BJ (cell line): Measurements from ENCODE around the gene KAT7. TPM values are rescaled to one million over a fixed set of nuclear protein-coding genes. Genes with fewer than 3 reads are reported as not detected.
A peak's percentile ranks its signal among the peaks of the same experiment; 100 is the strongest.

ENCODE experiments used
- CTCF ChIA-PET: fragments of 350-600 bp; formaldehyde crosslinking; extraction: SDS; loops from one replicate; lab custom pipeline; 2021; ENCODE audit warnings: antibody characterized with exemption, inconsistent platforms; lab: Yijun Ruan, JAX
- POLR2A ChIA-PET: fragments of 300-600 bp; sonication (Branson Sonifier 250); formaldehyde crosslinking; extraction: SDS; loops from one replicate; lab custom pipeline; 2021; ENCODE audit warnings: antibody characterized with exemption; lab: Charles Lee
- DNase-seq: peaks from one replicate; pipeline ENCODE4 v3.0.0-alpha.2; 2011; ENCODE audit warnings: low read depth
- H3K27me3 ChIP-seq: 2 replicates; pipeline ENCODE4 v1.6.0; 2011; ENCODE audit warnings: low read length; ENCODE audit not compliant: control insufficient read depth, insufficient read depth
- H3K36me3 ChIP-seq: 2 replicates; pipeline ENCODE4 v1.5.1; 2011; ENCODE audit warnings: low read length; ENCODE audit not compliant: control insufficient read depth, insufficient read depth
- H3K4me3 ChIP-seq: 2 replicates; pipeline ENCODE4 v1.5.1; 2011; ENCODE audit warnings: low read depth, mild to moderate bottlenecking, control low read depth, low read length
- CTCF ChIP-seq: IDR thresholded peaks from 2 replicates; pipeline ENCODE4 v1.5.1; 2011; ENCODE audit warnings: low read depth, mild to moderate bottlenecking, control low read depth, inconsistent platforms, low read length, moderate library complexity; ENCODE audit not compliant: insufficient read depth
- polyA minus RNA-seq: library from RNA; depleted of rRNA, polyadenylated mRNA; stranded (reverse); fragments of >200 nt; gene quantifications from 2 replicates; pipeline ENCODE4 v1.2.3, GENCODE V29; 2011; rRNA and poly(A)+ RNA removed
- polyA plus RNA-seq: library from polyadenylated mRNA; depleted of rRNA; stranded (reverse); fragments of >200 nt; gene quantifications from 2 replicates; pipeline ENCODE4 v1.2.3, GENCODE V29; 2011; rRNA removed

Gene KAT7
- polyA plus RNA-seq (19.5 and 23.0 TPM in 2 replicates), polyA minus RNA-seq (19.9 and 25.5 TPM in 2 replicates)

DNA sequence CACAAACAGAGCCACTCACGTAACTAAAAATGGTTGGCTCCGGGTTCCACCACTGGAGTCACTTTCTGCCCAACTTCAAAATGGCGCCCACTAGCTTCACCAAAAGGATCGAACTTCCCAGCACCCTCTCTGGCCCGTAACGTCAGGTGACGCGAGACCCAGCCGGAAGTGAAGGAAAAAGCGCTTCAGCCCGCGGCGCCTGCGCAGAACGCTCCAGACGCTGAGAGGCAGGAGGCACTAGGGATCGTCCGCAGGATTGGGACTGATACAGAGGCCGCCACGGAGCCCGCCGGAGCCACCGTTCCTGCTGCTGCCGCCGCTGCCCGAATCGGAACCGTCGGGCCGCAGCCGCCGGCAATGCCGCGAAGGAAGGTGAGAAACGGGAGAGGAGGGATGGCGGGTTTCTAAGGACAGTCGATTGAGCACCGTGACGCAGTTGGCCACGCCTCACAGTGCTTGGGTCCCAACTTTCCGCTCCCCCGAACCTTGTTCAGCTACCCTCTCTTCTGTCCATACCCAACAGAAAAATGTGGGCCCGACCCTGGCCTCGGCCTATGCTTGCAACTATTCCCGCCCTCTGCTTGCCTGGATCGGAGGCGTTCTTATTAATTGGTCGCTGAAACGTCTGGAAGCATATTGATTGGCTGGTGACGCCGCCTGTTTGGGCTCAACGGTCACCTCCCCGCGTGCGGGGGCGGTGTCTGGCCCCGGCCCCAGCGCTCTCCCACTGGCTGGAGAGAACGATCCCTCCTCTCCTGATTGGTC lies at the start of gene KAT7:
KAT7 (plus strand) TSS at position 204 of the 765 bp plus-strand sequence; CDS start at position 358, 154 bp downstream.
- TF ChIP-seq CTCF = no peak
- ChIA-PET POLR2A (interaction anchor here (0.6 kb wide), 3 partner anchors 81 to 846 kb away, joined by 3 read pairs; partner anchors contain the start of gene SLC35B1), CTCF (interaction anchor here (1.2 to 1.7 kb wide), 4 partner anchors 11 to 99 kb away, joined by 3 to 8 read pairs (median 3); no protein-coding TSS in a partner anchor)
- DNase-seq = peak; percentile 97
- Histone ChIP-seq H3K27me3 (no peaks in the 10 kb centered on the region), H3K4me3 (peak within 1 kb of the TSS; percentile 98), H3K36me3 (no peaks in the 10 kb centered on the region; the same call in 1 of the 2 replicates)

- ChIA-PET POLR2A (no interaction called here), CTCF (no interaction called here)
- no peak for TF ChIP-seq CTCF
- no peak for DNase-seq
- Histone ChIP-seq H3K36me3 (no peaks in the 10 kb centered on the region), H3K4me3 (no peak overlapping the region), H3K27me3 (no peaks in the 10 kb centered on the region; the same call in 1 of the 2 replicates)
These were observed 48.7 kb upstream of the KAT7 start for GRCh38 chr17:49739641-49740271.

DNA sequence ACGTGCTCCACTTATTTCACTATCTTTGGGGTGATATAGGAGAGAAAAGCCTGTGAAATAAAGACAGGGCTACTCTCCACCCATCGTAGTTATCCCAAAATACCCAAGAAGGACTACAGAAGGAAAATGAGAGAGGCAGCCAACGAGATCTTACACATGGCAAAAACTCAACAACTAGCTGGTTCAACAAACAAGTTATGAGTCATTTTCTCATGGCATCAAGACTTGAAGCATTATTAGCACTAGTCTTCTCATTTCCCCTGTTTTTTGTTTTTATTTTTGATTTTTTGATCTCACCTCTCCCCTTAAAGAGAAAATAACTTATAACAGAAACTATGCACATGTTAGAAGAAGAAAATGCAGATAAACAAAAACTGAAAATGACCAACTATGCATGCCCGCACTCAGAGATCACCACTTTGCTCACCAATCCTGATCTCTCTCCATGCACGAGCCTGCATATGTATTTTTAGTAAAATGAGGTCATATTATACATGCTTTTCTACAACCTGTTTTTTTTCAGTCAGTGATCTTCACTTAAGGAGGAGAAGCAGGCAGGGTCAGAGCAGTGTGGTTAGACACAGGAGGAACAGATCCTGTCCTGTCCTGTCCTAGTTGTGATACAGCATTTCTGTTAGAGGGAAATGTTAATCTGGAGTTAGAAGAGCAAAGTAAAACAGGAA lies 47.3 kb upstream of the KAT7 start:
- ChIA-PET CTCF (no interaction called here), POLR2A (no interaction called here)
- Histone ChIP-seq H3K27me3 (no peaks in the 10 kb centered on the region; the same call in 1 of the 2 replicates), H3K36me3 (no peaks in the 10 kb centered on the region), H3K4me3 (no peak overlapping the region)
- no peak for DNase-seq
- no peak for TF ChIP-seq CTCF

DNA sequence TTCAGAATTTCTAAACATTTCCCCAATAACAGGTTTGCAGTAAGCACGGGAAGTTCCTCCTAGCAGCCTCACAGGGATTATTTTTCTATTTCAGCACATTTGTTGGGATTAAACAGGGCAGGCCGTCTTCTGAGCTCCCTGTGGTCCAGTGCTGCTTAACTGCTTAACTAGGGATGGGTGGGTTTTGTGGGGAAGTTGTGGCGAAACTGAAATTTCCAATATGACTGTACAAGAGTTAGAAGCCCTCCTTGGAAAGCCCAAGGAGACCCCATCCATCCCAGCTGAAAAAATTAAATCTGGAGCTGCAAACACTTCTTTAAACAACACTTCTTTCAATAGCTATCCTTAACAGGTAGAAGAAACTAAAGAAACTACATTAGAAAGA lies 46.8 kb upstream of the KAT7 start:
- Histone ChIP-seq H3K27me3 (no peaks in the 10 kb centered on the region; the same call in 1 of the 2 replicates), H3K4me3 (no peak overlapping the region), H3K36me3 (no peaks in the 10 kb centered on the region)
- CTCF ChIA-PET = interaction anchor here (1.0 to 1.6 kb wide), 2 partner anchors 11 to 21 kb away, joined by 3 read pairs; no protein-coding TSS in a partner anchor
- no peak for TF ChIP-seq CTCF
- DNase-seq = no peak
- POLR2A ChIA-PET = no interaction called here
